GM12864 (cell line): ENCODE results near the gene RAB3IL1.

Source experiments
- DNase-seq: peaks from one replicate; pipeline ENCODE4 v3.0.0-alpha.2; 2011; ENCODE audit warnings: low read depth
- H3K4me3 ChIP-seq: 2 replicates; pipeline ENCODE4 v1.5.1; 2011; ENCODE audit warnings: mild to moderate bottlenecking, low read depth, low read length, control low read depth
- CTCF ChIP-seq: IDR thresholded peaks from 2 replicates; pipeline ENCODE4 v1.5.1; 2011; ENCODE audit warnings: low read depth, mild to moderate bottlenecking, moderate library complexity, low read length, control low read depth, inconsistent platforms; ENCODE audit errors: missing control alignments

The RAB3IL1 gene

DNA sequence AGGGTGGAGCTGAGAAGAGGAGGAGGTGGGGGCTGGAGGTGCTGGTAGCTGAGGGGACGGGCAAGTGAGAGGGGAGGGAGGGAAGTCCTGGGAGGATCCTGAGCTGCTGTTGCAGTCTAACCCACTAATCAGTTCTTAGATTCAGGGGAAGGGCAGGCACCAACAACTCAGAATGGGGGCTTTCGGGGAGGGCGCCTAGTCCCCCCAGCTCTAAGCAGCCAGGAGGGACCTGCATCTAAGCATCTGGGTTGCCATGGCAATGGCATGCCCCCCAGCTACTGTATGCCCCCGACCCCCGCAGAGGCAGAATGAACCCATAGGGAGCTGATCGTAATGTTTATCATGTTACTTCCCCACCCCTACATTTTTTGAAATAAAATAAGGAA, 50.4 kb downstream of the RAB3IL1 start:
- no peak for DNase-seq
- TF ChIP-seq CTCF = no peak
- H3K4me3 ChIP-seq = no peak overlapping the region

DNA sequence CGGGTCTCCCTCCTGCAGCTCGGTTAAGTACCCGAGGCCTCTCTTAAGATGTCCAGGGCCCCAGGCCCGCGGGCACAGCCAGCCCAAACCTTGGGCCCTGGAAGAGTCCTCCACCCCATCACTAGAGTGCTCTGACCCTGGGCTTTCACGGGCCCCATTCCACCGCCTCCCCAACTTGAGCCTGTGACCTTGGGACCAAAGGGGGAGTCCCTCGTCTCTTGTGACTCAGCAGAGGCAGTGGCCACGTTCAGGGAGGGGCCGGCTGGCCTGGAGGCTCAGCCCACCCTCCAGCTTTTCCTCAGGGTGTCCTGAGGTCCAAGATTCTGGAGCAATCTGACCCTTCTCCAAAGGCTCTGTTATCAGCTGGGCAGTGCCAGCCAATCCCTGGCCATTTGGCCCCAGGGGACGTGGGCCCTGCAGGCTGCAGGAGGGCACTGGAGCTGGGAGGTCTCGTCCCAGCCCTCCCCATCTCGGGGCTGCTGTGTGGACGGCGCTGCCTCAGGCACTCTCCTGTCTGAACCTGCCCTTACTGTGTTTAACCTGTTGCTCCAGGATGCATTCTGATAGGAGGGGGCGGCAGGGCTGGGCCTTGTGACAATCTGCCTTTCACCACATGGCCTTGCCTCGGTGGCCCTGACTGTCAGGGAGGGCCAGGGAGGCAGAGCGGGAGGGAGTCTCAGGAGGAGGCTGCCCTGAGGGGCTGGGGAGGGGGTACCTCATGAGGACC, 51.0 kb downstream of the RAB3IL1 start:
- no peak overlapping the region for H3K4me3 ChIP-seq
- no peak for DNase-seq
- no peak for TF ChIP-seq CTCF

DNA sequence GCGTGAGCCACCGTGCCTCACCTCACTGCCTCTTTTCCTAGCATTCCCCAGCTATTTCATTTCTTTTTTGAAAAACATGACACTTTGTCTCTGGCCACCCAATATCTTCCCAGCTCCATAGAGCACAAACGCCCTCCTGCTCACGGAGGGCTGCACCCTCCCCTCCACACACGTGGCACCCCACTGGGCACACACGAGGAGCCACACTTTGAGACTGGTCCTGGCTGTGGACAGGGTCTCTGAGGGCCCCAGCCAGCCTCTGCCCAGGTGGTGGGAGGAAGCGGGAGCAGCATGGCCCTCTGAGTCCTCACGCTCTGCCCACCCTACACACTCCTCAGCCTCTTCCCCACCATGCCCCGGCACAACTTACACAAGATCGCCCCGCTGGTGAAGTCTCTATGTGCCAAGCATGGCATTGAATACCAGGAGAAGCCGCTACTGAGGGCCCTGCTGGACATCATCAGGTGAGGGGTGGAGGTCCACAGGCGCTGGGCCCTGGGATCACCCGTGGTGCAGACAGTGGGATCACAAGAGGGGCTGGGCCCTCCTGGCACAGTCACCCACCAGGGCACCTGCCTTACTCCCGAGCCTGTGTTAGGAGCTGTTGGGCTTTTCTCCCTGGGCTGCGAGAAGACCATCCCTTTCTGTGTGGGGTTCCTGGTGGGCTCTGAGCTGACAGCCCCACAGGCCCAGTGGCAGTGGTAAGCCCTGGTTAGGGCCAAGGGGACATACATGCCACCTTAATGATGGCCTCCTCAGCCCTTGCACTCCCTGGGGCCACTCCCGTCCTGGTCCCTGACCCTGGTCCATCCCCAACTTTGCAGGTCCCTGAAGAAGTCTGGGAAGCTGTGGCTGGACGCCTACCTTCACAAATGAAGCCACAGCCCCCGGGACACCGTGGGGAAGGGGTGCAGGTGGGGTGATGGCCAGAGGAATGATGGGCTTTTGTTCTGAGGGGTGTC, 52.3 kb downstream of the RAB3IL1 start:
- H3K4me3 ChIP-seq = no peak overlapping the region
- TF ChIP-seq CTCF = no peak
- DNase-seq = no peak

GRCh38 chr11:61863548-61864081, 53.8 kb downstream of the RAB3IL1 start:
- DNase-seq = no peak
- H3K4me3 ChIP-seq = no peak overlapping the region
- TF ChIP-seq CTCF = no peak

DNA sequence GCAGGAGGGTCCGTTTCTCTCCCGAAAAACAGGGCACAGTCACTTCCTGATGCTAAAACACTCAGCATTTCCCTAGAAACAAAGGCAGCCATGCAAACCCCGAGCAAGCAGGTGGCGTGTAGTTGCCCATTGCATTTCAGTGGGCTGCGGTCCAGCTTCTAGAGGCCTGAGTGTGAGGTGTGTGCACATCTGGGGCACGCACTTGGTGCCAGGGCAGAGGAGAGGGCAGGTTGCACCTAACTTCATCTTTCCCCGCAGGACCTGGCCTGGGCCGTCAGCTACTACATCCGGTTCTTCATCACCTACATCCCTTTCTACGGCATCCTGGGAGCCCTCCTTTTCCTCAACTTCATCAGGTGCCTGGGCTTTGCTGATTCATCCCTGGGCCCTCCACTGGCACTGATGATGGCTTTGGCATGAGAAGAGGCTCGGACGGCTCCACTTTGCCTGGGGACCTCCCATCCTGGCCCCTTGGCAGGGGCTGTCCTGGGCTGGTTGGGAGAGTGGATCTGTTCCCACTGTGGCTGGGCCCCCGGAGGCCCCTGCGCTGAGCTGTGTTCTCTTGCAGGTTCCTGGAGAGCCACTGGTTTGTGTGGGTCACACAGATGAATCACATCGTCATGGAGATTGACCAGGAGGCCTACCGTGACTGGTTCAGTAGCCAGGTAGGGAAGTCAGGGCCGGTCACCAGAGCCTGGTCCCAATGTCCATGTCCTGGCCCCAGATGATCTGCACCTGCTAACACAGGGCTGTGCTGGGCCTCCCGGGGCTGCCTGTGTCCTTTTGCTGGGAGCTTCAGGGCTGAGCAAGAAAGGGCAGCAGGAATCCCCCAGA, 54.4 kb downstream of the RAB3IL1 start:
- no peak for DNase-seq
- H3K4me3 ChIP-seq = no peak overlapping the region
- no peak for TF ChIP-seq CTCF

DNA sequence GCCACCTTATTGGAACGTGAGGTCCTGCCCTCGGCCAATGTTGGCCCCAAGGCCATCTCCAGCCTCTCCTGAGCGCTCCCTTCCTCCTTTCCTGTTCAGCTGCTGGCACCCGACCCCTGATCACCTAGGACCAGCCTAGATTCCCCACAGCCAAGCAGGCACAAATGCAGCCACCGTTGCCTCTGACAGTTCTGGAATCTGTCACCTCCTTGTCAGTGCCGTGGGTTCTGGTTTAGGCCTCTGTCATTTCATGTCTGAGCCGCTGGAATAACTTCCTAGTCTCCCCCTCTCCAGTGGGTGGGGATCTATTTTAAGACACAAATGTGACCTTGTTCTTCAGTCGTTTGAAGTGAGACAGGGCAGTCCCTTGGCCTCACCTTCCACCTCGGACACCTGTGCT, 55.7 kb downstream of the RAB3IL1 start:
- no peak overlapping the region for H3K4me3 ChIP-seq
- no peak for TF ChIP-seq CTCF
- no peak for DNase-seq
